Ramos (cell line): ENCODE measurements around the gene ZBTB8A.
"Not testable (repeated sequence)": the region's sequence is repeated elsewhere in the genome, so short reads cannot be mapped to it uniquely, and the experiment has no call there.

Experiments
- in situ Hi-C: fragments of 300-500 bp; cut with MboI; formaldehyde crosslinking; loops from one replicate; pipeline ENCODE4 v1.14.3; 2022; ENCODE audit warnings: low sequenced_read_pairs; ENCODE audit not compliant: unreplicated experiment

The ZBTB8A gene

GRCh38 chr1:32612189-32612881, 73.1 kb downstream of the ZBTB8A start:
- in situ Hi-C loops, result no loop called here

GRCh38 chr1:32613472-32613871, 74.2 kb downstream of the ZBTB8A start:
- in situ Hi-C loops, result no loop called here

- in situ Hi-C loops, result no loop called here
Measured at GRCh38 chr1:32618673-32619221, 79.5 kb downstream of the ZBTB8A start.

GRCh38 chr1:32619701-32620485, 80.7 kb downstream of the ZBTB8A start:
- in situ Hi-C loops, result no loop called here

- in situ Hi-C loops, result no loop called here
Measured at GRCh38 chr1:32622205-32622604, 83.0 kb downstream of the ZBTB8A start.

GRCh38 chr1:32622806-32623681, 83.8 kb downstream of the ZBTB8A start:
- in situ Hi-C loops, result no loop called here

- in situ Hi-C loops, result no loop called here
Measured at GRCh38 chr1:32623775-32624174, 84.5 kb downstream of the ZBTB8A start.

GRCh38 chr1:32626176-32626575, 86.9 kb downstream of the ZBTB8A start:
- in situ Hi-C loops, result no loop called here

GRCh38 chr1:32627596-32628162, 88.5 kb downstream of the ZBTB8A start:
- in situ Hi-C loops, result no loop called here

- in situ Hi-C loops, result not testable (repeated sequence)
Measured at GRCh38 chr1:32630173-32630572, 90.9 kb downstream of the ZBTB8A start.

- in situ Hi-C loops, result no loop called here
Measured at GRCh38 chr1:32632829-32633228, 93.6 kb downstream of the ZBTB8A start.

GRCh38 chr1:32635508-32636277, 96.5 kb downstream of the ZBTB8A start:
- in situ Hi-C loops, result no loop called here

- in situ Hi-C loops, result no loop called here
Measured at GRCh38 chr1:32636914-32637645, 97.9 kb downstream of the ZBTB8A start.

- in situ Hi-C loops, result no loop called here
Measured at GRCh38 chr1:32639489-32640075, 100.4 kb downstream of the ZBTB8A start.

GRCh38 chr1:32642292-32642827, 103.1 kb downstream of the ZBTB8A start:
- in situ Hi-C loops, result not testable (repeated sequence)

GRCh38 chr1:32644426-32644825, 105.2 kb downstream of the ZBTB8A start:
- in situ Hi-C loops, result no loop called here

GRCh38 chr1:32647308-32648134, 108.3 kb downstream of the ZBTB8A start:
- in situ Hi-C loops, result no loop called here
